Measurements from ENCODE around the gene DNAAF2.

DNA sequence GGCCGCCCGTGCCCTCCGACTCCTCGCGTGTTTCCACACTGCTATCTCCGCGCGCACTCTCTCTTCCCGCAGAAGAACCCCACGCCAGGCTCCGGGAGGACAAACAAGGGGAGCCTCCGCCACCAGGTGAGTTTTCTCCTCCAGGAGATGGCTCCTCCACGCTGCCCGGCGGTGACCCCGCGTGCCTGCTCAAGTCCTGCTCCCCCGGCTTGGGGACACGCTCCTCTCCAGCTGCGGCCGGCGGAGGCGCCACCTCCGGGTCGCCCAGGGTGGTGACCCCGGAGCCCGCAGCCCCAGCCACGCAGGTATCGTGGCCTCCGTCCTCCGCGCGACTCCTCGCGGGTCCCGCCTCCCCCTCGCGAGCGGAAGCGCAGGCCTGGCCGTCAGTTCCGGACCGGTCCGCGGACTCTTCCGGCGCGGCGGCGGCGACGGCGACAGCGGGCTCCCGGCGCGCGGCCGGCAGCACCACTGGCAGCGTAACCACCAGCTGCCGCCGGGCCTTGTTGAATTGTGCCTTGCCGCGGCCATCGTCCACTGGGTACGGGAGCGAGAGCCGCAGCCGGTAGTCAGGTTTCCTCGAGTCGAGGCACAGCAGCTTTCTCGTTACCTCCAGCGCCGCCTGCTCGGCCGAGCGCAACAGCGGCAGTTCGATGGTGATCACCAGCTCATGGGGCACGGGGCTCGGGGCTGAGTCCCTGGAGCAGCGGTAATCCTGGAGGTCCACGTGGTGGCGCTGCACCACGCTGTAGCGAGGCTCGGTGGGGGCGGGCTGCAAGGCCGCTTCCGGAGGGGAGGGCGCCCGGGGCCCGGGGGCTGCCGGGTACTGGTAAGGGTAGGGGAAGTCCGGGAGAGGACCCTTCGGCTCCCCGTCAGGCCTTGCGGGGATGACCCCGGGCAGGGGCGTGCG lies 1.2 kb downstream of the DNAAF2 start:
- TF ChIP-seq POLR2A (IDR thresholded peaks at IDR 0.05) = peak in 1 of 2 donors; percentile 48
- TF ChIP-seq, protein P1, sequence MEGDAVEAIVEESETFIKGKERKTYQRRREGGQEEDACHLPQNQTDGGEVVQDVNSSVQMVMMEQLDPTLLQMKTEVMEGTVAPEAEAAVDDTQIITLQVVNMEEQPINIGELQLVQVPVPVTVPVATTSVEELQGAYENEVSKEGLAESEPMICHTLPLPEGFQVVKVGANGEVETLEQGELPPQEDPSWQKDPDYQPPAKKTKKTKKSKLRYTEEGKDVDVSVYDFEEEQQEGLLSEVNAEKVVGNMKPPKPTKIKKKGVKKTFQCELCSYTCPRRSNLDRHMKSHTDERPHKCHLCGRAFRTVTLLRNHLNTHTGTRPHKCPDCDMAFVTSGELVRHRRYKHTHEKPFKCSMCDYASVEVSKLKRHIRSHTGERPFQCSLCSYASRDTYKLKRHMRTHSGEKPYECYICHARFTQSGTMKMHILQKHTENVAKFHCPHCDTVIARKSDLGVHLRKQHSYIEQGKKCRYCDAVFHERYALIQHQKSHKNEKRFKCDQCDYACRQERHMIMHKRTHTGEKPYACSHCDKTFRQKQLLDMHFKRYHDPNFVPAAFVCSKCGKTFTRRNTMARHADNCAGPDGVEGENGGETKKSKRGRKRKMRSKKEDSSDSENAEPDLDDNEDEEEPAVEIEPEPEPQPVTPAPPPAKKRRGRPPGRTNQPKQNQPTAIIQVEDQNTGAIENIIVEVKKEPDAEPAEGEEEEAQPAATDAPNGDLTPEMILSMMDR (IDR thresholded peaks at IDR 0.05) = no peak
